MCF 10A (cell line): ENCODE results near the gene SIDT2. TPM values are rescaled to one million over a fixed set of nuclear protein-coding genes. Genes with fewer than 3 reads are reported as not detected.

Source experiments
- BruUV-seq: library from RNA; stranded (reverse); fragments of 400-500 nt; replicated peaks from 2 replicates; lab custom pipeline; 2021; lab: Mats Ljungman, UMichigan
- CTCF ChIA-PET: fragments of 300-600 bp; sonication (Branson Sonifier 250); formaldehyde crosslinking; extraction: SDS; loops from one replicate; lab custom pipeline; 2021; ENCODE audit warnings: antibody characterized with exemption, inconsistent platforms; lab: Yijun Ruan, JAX
- POLR2A ChIA-PET: fragments of 300-600, 350-650 bp; sonication (Branson Sonifier 250); formaldehyde crosslinking; extraction: SDS; loops from one replicate; lab custom pipeline; 2020; ENCODE audit warnings: antibody characterized with exemption, inconsistent platforms; lab: Yijun Ruan, JAX
- DNase-seq: peaks from one replicate; pipeline ENCODE4 v3.0.0-alpha.2; 2018; ENCODE audit not compliant: unreplicated experiment
- H3K27ac Mint-ChIP-seq: one replicate; pipeline ENCODE4 v1.8.0; 2022; ENCODE audit warnings: mild to moderate bottlenecking, low read depth, mixed read lengths; ENCODE audit not compliant: unreplicated experiment
- H3K27me3 Mint-ChIP-seq: one replicate; pipeline ENCODE4 v1.8.0; 2022; ENCODE audit warnings: mixed read lengths; ENCODE audit not compliant: insufficient read depth, unreplicated experiment
- H3K36me3 Mint-ChIP-seq: one replicate; pipeline ENCODE4 v1.8.0; 2022; ENCODE audit warnings: mild to moderate bottlenecking, moderate library complexity, mixed read lengths; ENCODE audit not compliant: insufficient read depth, unreplicated experiment
- H3K4me1 Mint-ChIP-seq: one replicate; pipeline ENCODE4 v1.8.0; 2022; ENCODE audit warnings: mixed read lengths; ENCODE audit not compliant: insufficient read depth, unreplicated experiment
- H3K4me3 Mint-ChIP-seq: one replicate; pipeline ENCODE4 v1.8.0; 2022; ENCODE audit warnings: mild to moderate bottlenecking, moderate library complexity, mixed read lengths; ENCODE audit not compliant: unreplicated experiment
- H3K9me3 Mint-ChIP-seq: one replicate; pipeline ENCODE4 v1.8.0; 2022; ENCODE audit warnings: mixed read lengths; ENCODE audit not compliant: unreplicated experiment
- intact Hi-C: fragments of 100-400 bp; cut with micrococcal nuclease; formaldehyde crosslinking; loops from 2 replicates; pipeline ENCODE4 v1.14.1; 2022
- total RNA-seq: library from RNA; stranded (reverse); gene quantifications from 2 replicates; pipeline ENCODE4 v1.2.3, GENCODE V29; 2022
- TF ChIP-seq, protein P1 (sequence below): fragments of 200-600 bp; IDR thresholded peaks from one replicate; pipeline ENCODE4 v1.8.0; 2022; ENCODE audit warnings: antibody characterized with exemption, mild to moderate bottlenecking; ENCODE audit not compliant: unreplicated experiment

The SIDT2 gene
- total RNA-seq, 1 experiment from 2014 or later, result 18.4 TPM

DNA sequence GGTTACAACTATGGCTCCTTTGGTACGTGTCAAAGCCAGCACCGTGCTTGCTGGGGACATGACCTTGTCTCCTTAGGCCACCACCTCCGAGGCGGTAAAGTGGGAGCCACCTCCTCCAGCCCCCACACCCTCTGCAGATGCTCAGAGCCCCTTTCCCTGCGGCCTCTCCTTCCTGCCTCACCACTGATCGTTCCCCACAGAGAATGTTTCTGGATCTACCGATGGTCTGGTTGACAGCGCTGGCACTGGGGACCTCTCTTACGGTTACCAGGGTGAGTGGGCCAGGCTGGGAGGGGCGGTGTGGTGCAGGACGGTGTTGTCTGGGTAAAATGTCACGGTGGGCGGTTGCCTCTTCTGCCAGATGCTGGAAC, 8.9 kb downstream of the SIDT2 start:
- CTCF ChIA-PET, result interaction anchor here (0.6 kb wide), 1 partner anchor 31 kb away, joined by 3 read pairs; no protein-coding TSS in a partner anchor

DNA sequence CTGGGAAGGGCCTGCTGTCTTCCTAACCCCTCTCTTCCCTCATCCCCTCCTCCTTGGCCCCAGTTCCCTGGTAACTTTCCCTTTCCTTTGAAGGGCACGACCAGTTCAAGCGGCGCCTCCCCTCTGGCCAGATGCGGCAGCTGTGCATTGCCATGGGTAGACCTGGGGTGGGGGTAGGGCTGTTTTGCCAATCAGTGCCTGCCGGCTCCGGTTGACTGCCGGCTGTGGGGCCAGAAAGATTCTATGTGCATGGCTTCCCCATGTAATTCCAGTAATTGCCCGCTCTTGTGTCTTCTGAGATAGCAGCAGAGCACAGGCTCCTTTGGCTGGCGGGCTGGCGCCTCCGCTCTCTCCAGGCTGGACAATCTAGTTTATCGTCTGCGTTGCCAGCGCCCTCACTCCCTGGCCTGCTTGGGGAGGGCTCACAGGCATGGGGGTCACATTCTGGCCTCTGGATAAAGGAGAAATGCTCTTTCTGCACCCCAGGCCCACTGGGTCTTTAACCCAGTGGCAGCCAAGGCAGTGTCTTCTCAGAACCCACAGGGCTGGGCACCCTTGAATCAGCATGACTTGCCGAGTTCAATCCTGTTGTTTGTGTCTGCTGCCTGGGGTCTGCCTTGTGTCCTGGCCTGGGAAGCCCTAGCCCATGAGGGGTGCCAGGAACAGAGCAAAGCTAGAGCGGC, 9.4 kb downstream of the SIDT2 start:
- H3K4me3 Mint-ChIP-seq, result no peak overlapping the region
- ChIA-PET CTCF (no interaction called here), POLR2A (interaction anchor here (1.4 kb wide), 1 partner anchor 9 kb away, joined by 6 read pairs; the partner anchor contains the start of gene SIDT2)
- TF ChIP-seq, protein P1, sequence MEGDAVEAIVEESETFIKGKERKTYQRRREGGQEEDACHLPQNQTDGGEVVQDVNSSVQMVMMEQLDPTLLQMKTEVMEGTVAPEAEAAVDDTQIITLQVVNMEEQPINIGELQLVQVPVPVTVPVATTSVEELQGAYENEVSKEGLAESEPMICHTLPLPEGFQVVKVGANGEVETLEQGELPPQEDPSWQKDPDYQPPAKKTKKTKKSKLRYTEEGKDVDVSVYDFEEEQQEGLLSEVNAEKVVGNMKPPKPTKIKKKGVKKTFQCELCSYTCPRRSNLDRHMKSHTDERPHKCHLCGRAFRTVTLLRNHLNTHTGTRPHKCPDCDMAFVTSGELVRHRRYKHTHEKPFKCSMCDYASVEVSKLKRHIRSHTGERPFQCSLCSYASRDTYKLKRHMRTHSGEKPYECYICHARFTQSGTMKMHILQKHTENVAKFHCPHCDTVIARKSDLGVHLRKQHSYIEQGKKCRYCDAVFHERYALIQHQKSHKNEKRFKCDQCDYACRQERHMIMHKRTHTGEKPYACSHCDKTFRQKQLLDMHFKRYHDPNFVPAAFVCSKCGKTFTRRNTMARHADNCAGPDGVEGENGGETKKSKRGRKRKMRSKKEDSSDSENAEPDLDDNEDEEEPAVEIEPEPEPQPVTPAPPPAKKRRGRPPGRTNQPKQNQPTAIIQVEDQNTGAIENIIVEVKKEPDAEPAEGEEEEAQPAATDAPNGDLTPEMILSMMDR, result no peak
- H3K27me3 Mint-ChIP-seq, result no peaks in the 10 kb centered on the region
- intact Hi-C loops, result no loop called here
- H3K9me3 Mint-ChIP-seq, result no peaks in the 10 kb centered on the region
- peaks cover 32% of the 10 kb centered on the region for H3K36me3 Mint-ChIP-seq
- no TSS peak for BruUV-seq
- H3K27ac Mint-ChIP-seq, result no peak overlapping the region
- no peak for DNase-seq
- no peaks in the 10 kb centered on the region for H3K4me1 Mint-ChIP-seq

More for the DNA sequence above, 8.9 kb downstream of the SIDT2 start:
- DNase-seq, result no peak
- intact Hi-C loops, result no loop called here
- peaks cover 32% of the 10 kb centered on the region for H3K36me3 Mint-ChIP-seq
- TF ChIP-seq, protein P1, result no peak
- no peak overlapping the region for H3K4me3 Mint-ChIP-seq
- POLR2A ChIA-PET, result interaction anchor here (0.7 kb wide), 1 partner anchor 10 kb away, joined by 5 read pairs; no protein-coding TSS in a partner anchor
- no peaks in the 10 kb centered on the region for H3K4me1 Mint-ChIP-seq
- H3K27me3 Mint-ChIP-seq, result no peaks in the 10 kb centered on the region
- BruUV-seq, result no TSS peak
- H3K9me3 Mint-ChIP-seq, result no peaks in the 10 kb centered on the region
- no peak overlapping the region for H3K27ac Mint-ChIP-seq

DNA sequence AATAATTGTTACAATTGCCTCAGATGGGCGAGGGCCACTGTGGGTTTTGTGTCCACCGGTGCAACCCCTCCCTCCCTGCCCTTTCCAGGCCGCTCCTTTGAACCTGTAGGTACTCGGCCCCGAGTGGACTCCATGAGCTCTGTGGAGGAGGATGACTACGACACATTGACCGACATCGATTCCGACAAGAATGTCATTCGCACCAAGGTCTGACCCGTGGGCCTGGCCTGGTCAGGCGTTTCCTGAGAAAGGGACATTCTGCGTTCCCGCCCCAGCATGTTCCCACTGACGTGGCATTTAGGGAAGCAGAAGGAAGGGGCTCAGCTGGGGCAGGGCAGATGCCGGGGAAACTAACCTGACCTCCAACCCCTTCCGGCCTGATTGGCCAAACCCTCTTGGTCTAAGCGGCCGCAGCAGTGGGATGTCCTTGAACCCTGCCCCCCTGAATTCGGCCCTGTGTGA, 10.1 kb downstream of the SIDT2 start:
- no peaks in the 10 kb centered on the region for H3K9me3 Mint-ChIP-seq
- ChIA-PET CTCF (no interaction called here), POLR2A (interaction anchor here (1.4 kb wide), 1 partner anchor 10 kb away, joined by 6 read pairs; the partner anchor contains the start of gene SIDT2)
- H3K36me3 Mint-ChIP-seq, result peaks cover 32% of the 10 kb centered on the region
- BruUV-seq, result no TSS peak
- no peak overlapping the region for H3K27ac Mint-ChIP-seq
- no peaks in the 10 kb centered on the region for H3K27me3 Mint-ChIP-seq
- TF ChIP-seq, protein P1, result no peak
- no peaks in the 10 kb centered on the region for H3K4me1 Mint-ChIP-seq
- H3K4me3 Mint-ChIP-seq, result no peak overlapping the region
- no peak for DNase-seq
- intact Hi-C loops, result no loop called here

DNA sequence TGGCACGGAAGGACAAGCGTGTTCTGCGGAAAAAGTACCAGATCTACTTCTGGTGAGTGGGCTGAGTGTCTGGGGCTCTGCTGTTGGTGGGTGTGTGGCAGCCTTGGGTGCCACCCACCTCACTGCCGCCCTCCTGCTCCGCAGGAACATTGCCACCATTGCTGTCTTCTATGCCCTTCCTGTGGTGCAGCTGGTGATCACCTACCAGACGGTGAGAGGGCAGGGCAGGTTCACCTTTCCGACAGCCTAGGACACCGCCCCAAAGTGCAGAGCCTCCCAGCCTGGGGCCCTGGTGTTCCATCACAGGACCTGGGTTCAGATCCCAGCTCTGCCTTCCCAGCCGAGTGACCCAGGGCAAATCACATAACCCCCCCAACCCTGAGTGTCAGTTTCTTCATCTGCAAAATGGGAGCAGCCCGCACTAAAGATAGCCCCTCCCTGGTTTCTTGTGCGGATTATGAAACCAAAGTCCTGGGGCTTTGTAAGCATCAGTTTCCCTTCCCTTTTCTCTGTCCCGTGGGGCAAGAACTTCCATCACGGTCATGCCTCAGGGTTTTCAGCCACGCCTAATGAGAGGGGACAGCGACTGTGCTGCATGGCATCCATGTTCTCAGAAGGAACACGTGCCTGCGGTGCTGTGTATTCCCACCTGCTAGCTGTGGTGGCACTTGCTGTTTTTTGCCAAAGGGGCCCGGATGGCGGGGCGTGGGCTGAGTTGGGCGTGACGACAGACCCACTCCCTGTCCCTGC, 10.8 kb downstream of the SIDT2 start:
- BruUV-seq, result no TSS peak
- intact Hi-C loops, result no loop called here
- POLR2A ChIA-PET, result interaction anchor here (1.4 kb wide), 1 partner anchor 10 kb away, joined by 6 read pairs; the partner anchor contains the start of gene SIDT2
- Mint-ChIP-seq H3K9me3 (no peaks in the 10 kb centered on the region), H3K27me3 (no peaks in the 10 kb centered on the region), H3K27ac (no peak overlapping the region), H3K4me1 (no peaks in the 10 kb centered on the region), H3K36me3 (peaks cover 32% of the 10 kb centered on the region), H3K4me3 (no peak overlapping the region)
- DNase-seq, result no peak
- TF ChIP-seq, protein P1, result no peak
- CTCF ChIA-PET, result interaction anchor here (0.6 kb wide), 1 partner anchor 43 kb away, joined by 3 read pairs; no protein-coding TSS in a partner anchor
